Body of pancreas (tissue), 4 donors: ENCODE measurements around the gene ARHGEF37.
A peak's percentile ranks its signal among the peaks of the same experiment; 100 is the strongest.

Experiments used
- CTCF ChIP-seq, 7 experiments: fragments of 450-650 bp in 4 of 7; fragments of 200-600 bp in 3 of 7; sonication (generic) in 3 of 7; IDR thresholded peaks; one replicate each; pipeline ENCODE4 v1.5.1; 2016 to 2019; ENCODE audit warnings: antibody characterized with exemption in 7 of 7
- POLR2A ChIP-seq, 3 donors: fragments of 450-650 bp; IDR thresholded peaks; one replicate each; pipeline ENCODE4 v1.6.1; 2016; ENCODE audit warnings: antibody characterized with exemption in 3 of 3, mild to moderate bottlenecking in 2 of 3

GRCh38 chr5:149581931-149582768 is 852 bp downstream of the ARHGEF37 start:
- TF ChIP-seq POLR2A (IDR thresholded peaks at IDR 0.05) (peak in 2 of 3 donors; percentile 41 to 58), CTCF (IDR thresholded peaks at IDR 0.05) (no peak)
